ENCODE data around the gene SLC6A12.

SLC6A12 gene

GRCh38 chr12:177336-177979 is 36.5 kb downstream of the SLC6A12 start:
- no peak for DNase-seq (ENCODE audit: low spot score)

GRCh38 chr12:176321-177181 is 37.4 kb downstream of the SLC6A12 start:
- no peak for DNase-seq (ENCODE audit: low spot score)

DNA sequence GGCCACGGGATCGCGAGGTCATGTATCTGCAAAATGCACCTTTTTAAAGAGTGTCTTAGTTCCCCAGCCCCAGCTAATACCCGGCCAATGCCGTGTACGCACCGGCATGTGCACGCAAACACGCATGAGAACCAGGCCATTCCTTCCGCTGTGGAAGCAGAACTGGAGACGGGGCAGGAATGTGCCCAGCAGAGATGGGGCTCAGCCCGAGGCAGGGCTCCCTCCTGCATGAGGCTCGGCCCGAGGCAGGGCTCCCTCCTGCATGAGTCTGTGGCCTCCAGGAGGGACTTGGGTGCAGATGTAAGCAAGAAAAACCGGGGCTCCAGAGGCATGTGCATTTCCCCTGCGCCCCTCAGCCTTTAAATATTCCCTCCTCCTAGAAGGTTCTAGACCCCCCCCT is 38.2 kb downstream of the SLC6A12 start:
- DNase-seq (ENCODE audit: low spot score) = no peak

GRCh38 chr12:175250-175649 is 38.7 kb downstream of the SLC6A12 start:
- DNase-seq (ENCODE audit: low spot score) = no peak

DNA sequence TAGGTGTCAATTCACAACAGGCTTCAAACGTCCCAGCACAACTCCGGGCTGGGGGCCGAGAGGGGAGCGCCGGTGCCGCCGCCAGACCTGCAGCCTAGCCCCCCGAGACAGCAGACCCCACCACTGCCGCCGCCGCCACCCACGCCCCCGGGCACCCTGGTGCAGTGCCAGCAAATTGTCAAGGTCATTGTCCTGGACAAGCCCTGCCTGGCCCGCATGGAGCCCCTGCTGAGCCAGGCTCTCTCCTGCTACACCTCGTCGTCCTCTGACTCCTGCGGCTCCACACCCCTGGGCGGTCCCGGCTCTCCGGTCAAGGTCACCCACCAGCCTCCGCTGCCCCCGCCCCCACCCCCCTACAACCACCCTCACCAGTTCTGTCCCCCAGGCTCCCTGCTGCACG is 39.4 kb downstream of the SLC6A12 start:
- DNase-seq (ENCODE audit: low spot score) = no peak

- DNase-seq (ENCODE audit: low spot score) = no peak
Measured at GRCh38 chr12:174124-174523, 39.8 kb downstream of the SLC6A12 start.

DNA sequence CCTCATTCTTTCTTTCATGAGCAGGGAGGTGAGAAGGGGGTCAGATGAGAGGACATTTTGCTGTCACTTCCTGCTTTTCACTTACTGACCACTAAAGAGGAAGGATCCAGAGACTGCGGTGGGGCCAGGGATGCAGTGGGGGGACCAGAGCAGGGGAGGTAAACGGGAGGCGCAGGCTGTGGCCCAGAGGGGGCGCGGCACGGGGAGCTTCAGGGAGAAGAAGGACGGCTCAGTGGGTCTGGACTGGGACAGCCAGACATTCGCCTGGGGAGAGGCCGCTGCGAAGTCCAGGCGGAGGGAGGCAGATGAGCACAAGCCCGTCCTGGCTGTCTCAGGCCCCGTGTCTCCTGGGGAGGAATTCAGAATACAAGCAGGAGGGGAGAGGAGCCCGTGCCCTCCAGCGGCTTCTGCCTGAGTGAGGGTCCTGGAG is 41.2 kb downstream of the SLC6A12 start:
- no peak for DNase-seq (ENCODE audit: low spot score)

DNA sequence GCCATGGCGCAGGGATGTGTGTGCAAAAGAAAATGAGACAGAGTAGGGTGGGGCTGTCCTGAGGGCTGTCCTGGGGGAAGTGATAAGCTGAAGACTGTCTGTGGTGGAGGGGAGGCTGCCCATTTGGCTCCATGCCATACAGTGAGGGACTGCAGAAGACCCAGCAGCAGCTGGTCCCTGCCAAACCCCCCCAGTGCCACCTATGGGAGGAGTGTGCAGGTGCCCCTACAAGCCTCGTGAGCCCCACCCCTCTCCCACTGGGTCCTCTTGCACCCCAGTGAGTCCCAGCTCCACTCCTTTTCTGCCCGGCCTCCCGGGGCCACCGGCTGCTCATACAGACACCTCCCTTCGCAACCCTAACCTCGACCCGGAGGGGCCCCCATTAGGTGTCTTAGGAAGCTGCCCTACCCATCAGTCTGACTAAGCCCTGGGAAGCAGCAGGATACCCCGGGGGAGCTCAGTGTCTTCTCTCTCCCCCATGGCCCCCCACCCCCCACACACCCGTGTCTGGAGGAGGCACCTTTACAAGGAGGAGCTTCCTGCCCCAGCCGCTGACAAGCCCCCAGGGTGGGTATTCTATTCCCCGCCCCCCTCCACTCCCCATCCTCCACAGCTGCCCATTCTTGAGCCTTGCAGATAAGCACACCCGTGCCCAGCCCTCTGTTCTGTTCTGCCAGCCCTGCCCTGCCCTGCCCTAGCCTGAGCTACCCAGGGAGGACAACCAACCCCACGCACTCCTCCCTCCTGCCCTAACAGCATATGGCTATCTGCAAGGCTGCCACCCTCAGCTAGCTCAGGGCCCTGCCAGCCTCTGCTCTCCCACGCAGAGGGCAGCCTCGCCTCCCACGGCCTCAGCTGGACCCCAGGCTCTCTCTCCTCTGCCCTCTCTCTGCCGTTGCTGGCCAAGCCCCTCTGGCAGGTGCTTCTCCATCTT is 41.9 kb downstream of the SLC6A12 start:
- no peak for DNase-seq (ENCODE audit: low spot score)

- DNase-seq (ENCODE audit: low spot score) = no peak
Measured at GRCh38 chr12:171276-171675, 42.7 kb downstream of the SLC6A12 start.

- no peak for DNase-seq (ENCODE audit: low spot score)
Measured at GRCh38 chr12:170371-171225, 43.4 kb downstream of the SLC6A12 start.

DNA sequence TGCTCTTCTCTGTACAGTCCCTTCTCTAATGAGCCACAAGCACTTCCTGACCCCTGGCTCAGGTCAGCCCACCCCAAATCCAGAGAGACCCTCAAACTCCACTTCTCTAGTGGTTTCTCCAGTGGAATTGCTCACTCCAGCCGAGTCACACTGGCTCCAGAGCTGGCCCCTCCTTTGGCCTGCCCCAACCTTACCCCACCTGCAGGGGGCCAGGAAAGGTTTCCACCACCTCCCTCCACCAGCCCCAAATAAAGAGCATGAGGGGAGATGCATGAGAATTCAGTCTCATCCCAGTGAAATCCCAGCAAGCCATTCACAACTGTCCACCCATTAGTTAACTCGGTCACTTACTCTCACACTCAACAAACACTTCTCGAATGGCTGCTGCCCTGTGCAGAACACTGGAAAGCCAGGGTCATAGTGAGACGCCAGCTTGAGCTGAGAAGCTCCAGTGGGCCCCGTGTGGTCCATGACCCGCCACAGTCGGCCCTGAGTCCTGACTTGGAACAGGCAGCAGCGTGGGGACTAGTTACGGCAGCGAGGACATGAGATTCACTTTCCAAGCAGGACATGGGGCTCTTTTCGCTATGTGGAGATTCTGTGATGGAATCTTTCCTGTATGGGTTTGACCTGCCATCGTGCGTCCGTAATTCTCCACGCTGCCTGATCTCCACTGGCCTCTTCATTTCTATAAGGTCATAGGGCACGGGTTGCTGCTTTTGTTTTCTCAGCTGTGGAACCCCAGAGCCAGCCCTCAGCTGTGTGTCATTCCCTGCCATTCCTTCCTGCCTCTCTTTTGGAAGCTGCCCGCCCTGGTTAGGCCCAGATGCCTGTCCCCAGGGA is 44.2 kb downstream of the SLC6A12 start:
- no peak for DNase-seq (ENCODE audit: low spot score)

DNA sequence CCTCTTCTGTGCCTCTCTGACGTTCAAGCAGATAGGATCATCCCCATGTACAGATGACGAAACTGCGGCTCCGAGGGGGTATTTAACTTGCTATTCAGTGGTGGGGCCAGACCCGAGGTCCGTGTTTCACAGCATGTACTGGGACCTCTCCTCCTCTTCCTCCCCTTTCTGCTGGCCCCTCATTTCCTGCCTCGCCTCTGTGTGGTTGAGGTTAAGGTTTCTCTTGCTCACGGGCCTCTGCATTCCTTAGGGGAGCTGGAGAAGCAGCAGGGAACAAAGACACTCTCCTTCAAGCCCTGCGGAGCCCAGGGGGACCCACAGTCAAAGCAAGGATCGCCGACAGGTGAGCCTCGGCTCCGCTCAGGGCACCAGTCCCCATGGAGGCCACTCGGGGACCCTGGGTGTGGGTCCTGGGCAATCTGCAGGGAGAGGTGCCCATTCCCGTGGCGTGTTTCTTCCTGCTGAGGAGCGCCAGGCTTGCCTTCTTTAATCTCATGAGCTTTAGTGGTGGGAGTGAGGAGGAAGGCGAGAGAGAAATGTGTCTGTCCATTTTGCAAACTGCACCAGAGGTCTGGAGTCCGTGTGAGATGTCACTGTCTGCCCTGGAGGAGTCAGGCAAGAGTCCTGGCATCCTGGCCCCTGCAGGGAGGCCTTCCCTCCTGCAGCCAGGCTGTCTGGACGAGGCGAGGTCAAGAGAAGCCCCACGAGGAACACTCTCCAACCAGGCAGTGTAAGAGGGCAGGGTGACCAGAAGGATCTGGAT is 45.0 kb downstream of the SLC6A12 start:
- no peak for DNase-seq (ENCODE audit: low spot score)

DNA sequence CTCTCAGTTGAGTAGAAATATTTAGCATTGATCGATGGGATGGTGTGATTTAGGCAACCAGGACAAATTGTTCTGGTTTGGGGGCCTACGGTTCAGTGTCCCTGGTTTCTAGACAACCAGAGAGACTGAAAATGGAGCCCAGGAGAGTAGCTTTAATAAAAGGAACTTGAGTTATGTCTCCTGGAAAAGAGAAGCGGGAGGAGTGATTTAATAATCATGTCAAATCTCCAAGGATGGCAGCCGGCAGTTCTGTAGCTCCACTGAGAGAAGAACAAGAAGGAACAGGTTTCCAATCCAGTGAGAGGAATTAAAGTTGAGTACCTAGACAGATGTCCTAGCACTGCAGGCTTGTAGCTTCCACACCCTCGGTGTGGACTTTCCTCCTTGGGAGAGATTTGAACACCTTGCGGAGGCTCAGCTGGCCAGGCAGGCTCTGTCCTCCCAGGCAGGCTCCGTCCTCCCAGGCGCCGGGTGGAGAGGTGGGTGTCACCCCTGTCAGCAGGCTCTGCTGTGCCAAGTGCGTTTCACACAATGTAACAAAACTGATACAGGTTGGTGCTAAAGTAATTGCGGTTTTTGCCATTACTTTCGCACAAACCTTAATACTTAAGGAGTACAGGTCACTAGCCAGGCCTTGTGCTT is 45.9 kb downstream of the SLC6A12 start:
- no peak for DNase-seq (ENCODE audit: low spot score)

DNA sequence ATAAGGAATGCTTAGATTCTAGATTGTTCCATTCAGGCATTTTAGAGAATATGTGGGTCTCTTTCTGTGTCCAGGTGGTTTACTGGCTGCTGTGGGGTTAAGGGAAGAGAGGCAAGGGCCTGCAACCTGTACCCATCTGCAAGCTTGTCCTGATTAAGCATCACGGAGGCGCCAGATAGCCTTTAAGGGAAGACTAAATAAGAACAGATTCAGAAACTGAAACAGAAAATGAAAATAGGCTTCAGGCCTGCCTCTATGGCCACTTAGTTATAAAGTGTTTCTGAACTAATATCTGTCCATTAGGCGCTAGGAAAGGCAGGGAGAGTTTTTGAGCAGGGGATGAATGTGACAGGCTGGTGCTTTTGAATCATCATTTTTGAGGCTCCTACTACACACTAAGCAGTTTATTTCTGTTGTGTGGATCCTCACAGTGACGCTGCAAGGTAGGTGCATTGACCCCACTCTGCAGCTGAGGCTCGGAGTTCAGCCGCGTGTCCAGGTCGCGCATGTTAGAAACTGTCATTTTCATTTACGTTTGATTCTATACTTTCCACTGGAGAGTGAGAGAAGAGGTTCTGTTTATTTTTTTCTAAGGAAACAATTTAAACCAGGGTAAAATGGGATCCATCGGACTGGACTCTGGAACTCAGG is 47.4 kb downstream of the SLC6A12 start:
- no peak for DNase-seq (ENCODE audit: low spot score)

DNA sequence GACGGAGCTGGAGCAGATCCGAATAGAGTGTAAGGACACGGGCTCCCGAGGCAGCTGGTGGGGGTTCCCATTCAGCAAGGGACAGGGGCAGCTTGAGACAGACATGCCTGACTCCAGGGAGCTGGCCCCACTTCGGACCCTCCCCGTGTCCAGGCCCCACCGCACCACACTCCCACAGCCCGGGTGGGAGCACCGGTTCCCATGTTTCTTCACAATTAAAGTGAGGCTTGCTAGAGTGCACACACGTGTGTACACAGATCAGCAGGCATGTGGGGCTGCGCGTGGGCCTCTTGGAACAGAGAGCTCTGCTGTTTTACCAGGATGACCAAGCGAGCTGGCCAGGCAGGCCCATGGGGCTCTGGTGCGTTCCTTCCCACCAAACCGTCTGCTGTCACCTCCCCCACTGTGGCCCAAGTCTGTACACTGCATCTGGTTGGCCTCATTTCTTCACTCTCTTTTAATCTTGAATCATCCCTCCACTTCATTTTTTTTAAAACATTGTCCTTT is 48.0 kb downstream of the SLC6A12 start:
- no peak for DNase-seq (ENCODE audit: low spot score)

DNA sequence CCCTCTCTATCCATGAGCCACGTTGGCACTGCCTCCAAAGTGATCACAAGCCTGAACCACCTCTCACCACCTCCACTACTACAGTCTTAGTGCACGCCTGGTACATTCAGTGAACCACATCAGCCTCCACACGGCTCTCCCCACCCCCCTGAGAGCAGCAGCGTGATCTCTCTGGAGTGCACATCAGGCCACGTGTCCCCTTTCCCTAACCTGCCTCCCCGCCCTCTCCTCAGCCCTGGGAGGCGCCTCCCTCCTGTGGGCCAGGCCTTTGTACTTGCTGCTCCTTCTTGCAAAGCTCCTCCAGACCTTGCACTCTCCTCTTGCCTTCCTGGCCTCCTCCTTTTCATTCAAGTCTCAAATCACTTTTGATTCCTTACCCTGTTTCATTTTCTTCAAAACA is 49.8 kb downstream of the SLC6A12 start:
- DNase-seq (ENCODE audit: low spot score) = no peak

GRCh38 chr12:163406-163986 is 50.5 kb downstream of the SLC6A12 start:
- no peak for DNase-seq (ENCODE audit: low spot score)

All from COLO829 (cell line).